SK-N-SH treated with all-trans-retinoic acid at 6 μM for 48 hours (cell line): ENCODE results near the gene TMEM131.

Experiments
- ATAC-seq: fragments of 200-7000 bp; cut with Tn5 transposase; 3 replicates; pipeline ENCODE4 v1.9.1; 2020; ENCODE audit warnings: mild to moderate bottlenecking, moderate library complexity
- ARNTL ChIP-seq: fragments of 450-650 bp; formaldehyde crosslinking; IDR thresholded peaks from 2 replicates; pipeline ENCODE4 v1.5.0; 2020; ENCODE audit warnings: low read depth, mild to moderate bottlenecking, moderate library complexity, borderline replicate concordance
- BACH2 ChIP-seq: fragments of 250-450 bp; sonication (Bioruptor Pico); IDR thresholded peaks from 2 replicates; pipeline ENCODE4 v1.9.0; 2021; ENCODE audit warnings: mild to moderate bottlenecking, borderline replicate concordance
- ESRRG ChIP-seq: fragments of 250-450 bp; sonication (Bioruptor Pico); IDR thresholded peaks from 2 replicates; pipeline ENCODE4 v1.6.1; 2021; ENCODE audit warnings: mild to moderate bottlenecking
- ISL1 ChIP-seq: fragments of 250-450 bp; sonication (Bioruptor Pico); IDR thresholded peaks from 2 replicates; pipeline ENCODE4 v2.1.2; 2022; ENCODE audit warnings: mild to moderate bottlenecking, moderate library complexity
- OSR1 ChIP-seq: fragments of 250-450 bp; sonication (Bioruptor Pico); IDR thresholded peaks from 2 replicates; pipeline ENCODE4 v1.8.0; 2022; ENCODE audit warnings: moderate library complexity, mild to moderate bottlenecking, inconsistent platforms
- PPARA ChIP-seq: fragments of 250-450 bp; sonication (Bioruptor Pico); IDR thresholded peaks from 2 replicates; pipeline ENCODE4 v1.5.0; 2020; ENCODE audit warnings: mild to moderate bottlenecking, borderline replicate concordance
- RARB ChIP-seq: fragments of 250-450 bp; sonication (Bioruptor Pico); IDR thresholded peaks from 2 replicates; pipeline ENCODE4 v1.8.0; 2021; ENCODE audit warnings: mild to moderate bottlenecking, moderate library complexity
- SNAI2 ChIP-seq: fragments of 250-450 bp; sonication (Bioruptor Pico); IDR thresholded peaks from 2 replicates; pipeline ENCODE4 v1.5.0; 2020; ENCODE audit warnings: mild to moderate bottlenecking, moderate library complexity
- TCF4 ChIP-seq: fragments of 250-450 bp; sonication (Bioruptor Pico); IDR thresholded peaks from 2 replicates; pipeline ENCODE4 v1.8.0; 2021; ENCODE audit warnings: mild to moderate bottlenecking, moderate library complexity, borderline replicate concordance
- TOX ChIP-seq: fragments of 250-450 bp; sonication (Bioruptor Pico); IDR thresholded peaks from 2 replicates; pipeline ENCODE4 v1.8.0; 2021; ENCODE audit warnings: mild to moderate bottlenecking, moderate library complexity, borderline replicate concordance
- ZC3H10 ChIP-seq: fragments of 250-450 bp; sonication (Bioruptor Pico); IDR thresholded peaks from 2 replicates; pipeline ENCODE4 v1.5.1; 2021; ENCODE audit warnings: mild to moderate bottlenecking, moderate library complexity
- ZFP3 ChIP-seq: fragments of 250-450 bp; sonication (Bioruptor Pico); IDR thresholded peaks from 2 replicates; pipeline ENCODE4 v1.5.0; 2020; ENCODE audit warnings: mild to moderate bottlenecking, moderate library complexity
- ZNF565 ChIP-seq: fragments of 450-650 bp; formaldehyde crosslinking; conservative IDR thresholded peaks from 2 replicates; pipeline ENCODE4 v1.5.0; 2020; ENCODE audit warnings: low read depth, mild to moderate bottlenecking, moderate library complexity
- ZNF70 ChIP-seq: fragments of 450-650 bp; formaldehyde crosslinking; IDR thresholded peaks from 2 replicates; pipeline ENCODE4 v1.5.0; 2020; ENCODE audit warnings: mild to moderate bottlenecking, moderate library complexity
- ZNF8 ChIP-seq: fragments of 450-650 bp; formaldehyde crosslinking; IDR thresholded peaks from 2 replicates; pipeline ENCODE4 v1.5.0; 2020; ENCODE audit warnings: mild to moderate bottlenecking, moderate library complexity
- TF ChIP-seq, protein P1 (sequence below): fragments of 250-450 bp; sonication (Bioruptor Pico); IDR thresholded peaks from 2 replicates; pipeline ENCODE4 v1.8.0; 2021; ENCODE audit warnings: low read depth, mild to moderate bottlenecking, moderate library complexity, borderline replicate concordance
- TF ChIP-seq, protein P2 (sequence below): fragments of 250-450 bp; sonication (Bioruptor Pico); IDR thresholded peaks from 2 replicates; pipeline ENCODE4 v1.5.1; 2021; ENCODE audit warnings: mild to moderate bottlenecking, moderate library complexity
- TF ChIP-seq, protein P3 (sequence below): fragments of 250-450 bp; sonication (Bioruptor Pico); IDR thresholded peaks from 2 replicates; pipeline ENCODE4 v1.5.1; 2020; ENCODE audit warnings: low read depth, mild to moderate bottlenecking, moderate library complexity
- TF ChIP-seq, protein P4 (sequence below): fragments of 250-450 bp; sonication (Bioruptor Pico); IDR thresholded peaks from 2 replicates; pipeline ENCODE4 v1.5.0; 2020; ENCODE audit warnings: mild to moderate bottlenecking, moderate library complexity
- TF ChIP-seq, protein P5 (sequence below): fragments of 250-450 bp; sonication (Bioruptor Pico); IDR thresholded peaks from 2 replicates; pipeline ENCODE4 v1.8.0; 2020; ENCODE audit warnings: mild to moderate bottlenecking, moderate library complexity, borderline replicate concordance

The TMEM131 gene

DNA sequence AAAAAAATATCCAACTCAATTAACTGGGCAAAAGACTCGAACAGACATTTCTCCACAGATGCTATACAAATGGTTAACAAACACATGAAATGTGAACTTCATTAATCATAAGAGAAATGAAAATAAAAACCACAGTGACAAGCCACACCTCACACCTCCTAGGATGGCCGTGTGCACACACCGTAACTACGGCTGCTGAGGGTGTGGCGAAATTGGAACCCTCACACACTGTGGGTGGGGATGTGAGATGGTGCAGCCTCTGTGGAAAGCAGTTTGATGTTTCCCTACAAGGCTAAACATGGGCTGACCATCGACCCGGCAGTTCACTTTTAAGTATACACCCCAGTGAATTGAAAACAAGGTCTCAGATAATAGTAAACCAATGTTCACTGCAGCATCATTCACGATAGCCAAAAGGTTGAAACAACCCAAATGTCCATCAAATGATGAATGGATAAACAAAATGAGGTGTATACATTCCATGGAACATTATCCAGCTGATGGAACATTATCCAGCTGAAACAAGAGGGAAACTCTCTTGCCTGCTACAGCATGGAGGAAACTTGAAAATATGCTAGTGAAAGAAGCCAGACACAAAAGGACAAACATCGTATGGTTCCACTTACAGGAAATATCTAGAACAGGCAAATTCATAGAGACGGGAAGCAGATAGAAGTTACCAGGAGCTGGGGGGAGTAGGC is 250.1 kb downstream of the TMEM131 start:
- TF ChIP-seq PPARA (CRISPR knock-in tag) (no peak), ZFP3 (CRISPR knock-in tag) (no peak), TOX (CRISPR knock-in tag) (no peak), ARNTL (CRISPR knock-in tag) (no peak), TCF4 (CRISPR knock-in tag) (no peak), ZNF70 (no peak), ZNF8 (CRISPR knock-in tag) (no peak), ISL1 (CRISPR knock-in tag) (no peak), BACH2 (CRISPR knock-in tag) (no peak)
- TF ChIP-seq, protein P1, sequence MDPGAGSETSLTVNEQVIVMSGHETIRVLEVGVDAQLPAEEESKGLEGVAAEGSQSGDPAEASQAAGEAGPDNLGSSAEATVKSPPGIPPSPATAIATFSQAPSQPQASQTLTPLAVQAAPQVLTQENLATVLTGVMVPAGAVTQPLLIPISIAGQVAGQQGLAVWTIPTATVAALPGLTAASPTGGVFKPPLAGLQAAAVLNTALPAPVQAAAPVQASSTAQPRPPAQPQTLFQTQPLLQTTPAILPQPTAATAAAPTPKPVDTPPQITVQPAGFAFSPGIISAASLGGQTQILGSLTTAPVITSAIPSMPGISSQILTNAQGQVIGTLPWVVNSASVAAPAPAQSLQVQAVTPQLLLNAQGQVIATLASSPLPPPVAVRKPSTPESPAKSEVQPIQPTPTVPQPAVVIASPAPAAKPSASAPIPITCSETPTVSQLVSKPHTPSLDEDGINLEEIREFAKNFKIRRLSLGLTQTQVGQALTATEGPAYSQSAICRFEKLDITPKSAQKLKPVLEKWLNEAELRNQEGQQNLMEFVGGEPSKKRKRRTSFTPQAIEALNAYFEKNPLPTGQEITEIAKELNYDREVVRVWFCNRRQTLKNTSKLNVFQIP (CRISPR knock-in tag) = no peak
- TF ChIP-seq, protein P2, sequence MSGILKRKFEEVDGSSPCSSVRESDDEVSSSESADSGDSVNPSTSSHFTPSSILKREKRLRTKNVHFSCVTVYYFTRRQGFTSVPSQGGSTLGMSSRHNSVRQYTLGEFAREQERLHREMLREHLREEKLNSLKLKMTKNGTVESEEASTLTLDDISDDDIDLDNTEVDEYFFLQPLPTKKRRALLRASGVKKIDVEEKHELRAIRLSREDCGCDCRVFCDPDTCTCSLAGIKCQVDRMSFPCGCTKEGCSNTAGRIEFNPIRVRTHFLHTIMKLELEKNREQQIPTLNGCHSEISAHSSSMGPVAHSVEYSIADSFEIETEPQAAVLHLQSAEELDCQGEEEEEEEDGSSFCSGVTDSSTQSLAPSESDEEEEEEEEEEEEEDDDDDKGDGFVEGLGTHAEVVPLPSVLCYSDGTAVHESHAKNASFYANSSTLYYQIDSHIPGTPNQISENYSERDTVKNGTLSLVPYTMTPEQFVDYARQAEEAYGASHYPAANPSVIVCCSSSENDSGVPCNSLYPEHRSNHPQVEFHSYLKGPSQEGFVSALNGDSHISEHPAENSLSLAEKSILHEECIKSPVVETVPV (CRISPR knock-in tag) = no peak
- TF ChIP-seq, protein P3, sequence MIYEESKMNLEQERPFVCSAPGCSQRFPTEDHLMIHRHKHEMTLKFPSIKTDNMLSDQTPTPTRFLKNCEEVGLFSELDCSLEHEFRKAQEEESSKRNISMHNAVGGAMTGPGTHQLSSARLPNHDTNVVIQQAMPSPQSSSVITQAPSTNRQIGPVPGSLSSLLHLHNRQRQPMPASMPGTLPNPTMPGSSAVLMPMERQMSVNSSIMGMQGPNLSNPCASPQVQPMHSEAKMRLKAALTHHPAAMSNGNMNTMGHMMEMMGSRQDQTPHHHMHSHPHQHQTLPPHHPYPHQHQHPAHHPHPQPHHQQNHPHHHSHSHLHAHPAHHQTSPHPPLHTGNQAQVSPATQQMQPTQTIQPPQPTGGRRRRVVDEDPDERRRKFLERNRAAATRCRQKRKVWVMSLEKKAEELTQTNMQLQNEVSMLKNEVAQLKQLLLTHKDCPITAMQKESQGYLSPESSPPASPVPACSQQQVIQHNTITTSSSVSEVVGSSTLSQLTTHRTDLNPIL (CRISPR knock-in tag) = no peak
- TF ChIP-seq, all 23 proteins: peak for 0
- no peak for ATAC-seq

DNA sequence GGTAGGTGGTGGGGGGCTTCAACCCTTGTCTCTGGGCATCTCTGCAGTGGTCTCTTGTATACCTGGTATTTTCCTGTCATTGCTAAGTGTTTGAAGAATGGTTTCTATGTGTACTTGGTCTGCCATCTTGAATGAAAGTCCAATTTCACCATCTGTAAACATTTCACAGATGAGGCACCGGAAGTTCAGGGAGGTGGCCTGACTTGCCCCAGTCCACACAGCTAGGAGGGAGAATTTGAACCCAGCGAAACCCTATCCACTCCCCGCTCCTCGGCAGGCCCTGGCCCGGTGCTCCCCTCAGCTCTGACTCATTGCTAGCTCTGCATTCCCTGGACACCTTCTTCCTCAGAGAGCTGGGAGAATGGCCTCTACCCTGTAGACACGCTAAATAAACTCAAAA is 251.8 kb downstream of the TMEM131 start:
- ATAC-seq = no peak
- TF ChIP-seq ARNTL (CRISPR knock-in tag) = no peak
- no peak for TF ChIP-seq ZFP3 (CRISPR knock-in tag)
- TF ChIP-seq ESRRG (CRISPR knock-in tag) = no peak
- no peak for TF ChIP-seq SNAI2 (CRISPR knock-in tag)
- TF ChIP-seq RARB (CRISPR knock-in tag) = no peak
- TF ChIP-seq, protein P2 (CRISPR knock-in tag) = no peak
- no peak for TF ChIP-seq ZC3H10
- TF ChIP-seq BACH2 (CRISPR knock-in tag) = no peak
- TF ChIP-seq, protein P4, sequence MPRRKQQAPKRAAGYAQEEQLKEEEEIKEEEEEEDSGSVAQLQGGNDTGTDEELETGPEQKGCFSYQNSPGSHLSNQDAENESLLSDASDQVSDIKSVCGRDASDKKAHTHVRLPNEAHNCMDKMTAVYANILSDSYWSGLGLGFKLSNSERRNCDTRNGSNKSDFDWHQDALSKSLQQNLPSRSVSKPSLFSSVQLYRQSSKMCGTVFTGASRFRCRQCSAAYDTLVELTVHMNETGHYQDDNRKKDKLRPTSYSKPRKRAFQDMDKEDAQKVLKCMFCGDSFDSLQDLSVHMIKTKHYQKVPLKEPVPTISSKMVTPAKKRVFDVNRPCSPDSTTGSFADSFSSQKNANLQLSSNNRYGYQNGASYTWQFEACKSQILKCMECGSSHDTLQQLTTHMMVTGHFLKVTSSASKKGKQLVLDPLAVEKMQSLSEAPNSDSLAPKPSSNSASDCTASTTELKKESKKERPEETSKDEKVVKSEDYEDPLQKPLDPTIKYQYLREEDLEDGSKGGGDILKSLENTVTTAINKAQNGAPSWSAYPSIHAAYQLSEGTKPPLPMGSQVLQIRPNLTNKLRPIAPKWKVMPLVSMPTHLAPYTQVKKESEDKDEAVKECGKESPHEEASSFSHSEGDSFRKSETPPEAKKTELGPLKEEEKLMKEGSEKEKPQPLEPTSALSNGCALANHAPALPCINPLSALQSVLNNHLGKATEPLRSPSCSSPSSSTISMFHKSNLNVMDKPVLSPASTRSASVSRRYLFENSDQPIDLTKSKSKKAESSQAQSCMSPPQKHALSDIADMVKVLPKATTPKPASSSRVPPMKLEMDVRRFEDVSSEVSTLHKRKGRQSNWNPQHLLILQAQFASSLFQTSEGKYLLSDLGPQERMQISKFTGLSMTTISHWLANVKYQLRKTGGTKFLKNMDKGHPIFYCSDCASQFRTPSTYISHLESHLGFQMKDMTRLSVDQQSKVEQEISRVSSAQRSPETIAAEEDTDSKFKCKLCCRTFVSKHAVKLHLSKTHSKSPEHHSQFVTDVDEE (CRISPR knock-in tag) = no peak
- TF ChIP-seq OSR1 (CRISPR knock-in tag) = no peak
- TF ChIP-seq ZNF565 = no peak
- TF ChIP-seq, protein P1 (CRISPR knock-in tag) = no peak
- TF ChIP-seq ZNF8 (CRISPR knock-in tag) = no peak
- TF ChIP-seq, protein P5, sequence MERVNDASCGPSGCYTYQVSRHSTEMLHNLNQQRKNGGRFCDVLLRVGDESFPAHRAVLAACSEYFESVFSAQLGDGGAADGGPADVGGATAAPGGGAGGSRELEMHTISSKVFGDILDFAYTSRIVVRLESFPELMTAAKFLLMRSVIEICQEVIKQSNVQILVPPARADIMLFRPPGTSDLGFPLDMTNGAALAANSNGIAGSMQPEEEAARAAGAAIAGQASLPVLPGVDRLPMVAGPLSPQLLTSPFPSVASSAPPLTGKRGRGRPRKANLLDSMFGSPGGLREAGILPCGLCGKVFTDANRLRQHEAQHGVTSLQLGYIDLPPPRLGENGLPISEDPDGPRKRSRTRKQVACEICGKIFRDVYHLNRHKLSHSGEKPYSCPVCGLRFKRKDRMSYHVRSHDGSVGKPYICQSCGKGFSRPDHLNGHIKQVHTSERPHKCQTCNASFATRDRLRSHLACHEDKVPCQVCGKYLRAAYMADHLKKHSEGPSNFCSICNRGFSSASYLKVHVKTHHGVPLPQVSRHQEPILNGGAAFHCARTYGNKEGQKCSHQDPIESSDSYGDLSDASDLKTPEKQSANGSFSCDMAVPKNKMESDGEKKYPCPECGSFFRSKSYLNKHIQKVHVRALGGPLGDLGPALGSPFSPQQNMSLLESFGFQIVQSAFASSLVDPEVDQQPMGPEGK (CRISPR knock-in tag) = no peak
- TF ChIP-seq ZNF70 = no peak
- no peak for TF ChIP-seq ISL1 (CRISPR knock-in tag)
- TF ChIP-seq, protein P3 (CRISPR knock-in tag) = no peak
- TF ChIP-seq, all 23 proteins: peak for 0
